ENCODE results near the gene NBAS.
A peak's percentile ranks its signal among the peaks of the same experiment; 100 is the strongest.

Gene NBAS

GRCh38 chr2:15588329-15588919, 27.3 kb upstream of the NBAS start:
- DNase-seq, result peak; percentile 59

- DNase-seq, result no peak
These were observed 23.8 kb upstream of the NBAS start for GRCh38 chr2:15584767-15585469.

GRCh38 chr2:15584316-15584715, 23.2 kb upstream of the NBAS start:
- DNase-seq, result no peak

- DNase-seq, result no peak
These were observed 22.7 kb upstream of the NBAS start for GRCh38 chr2:15583826-15584225.

GRCh38 chr2:15582710-15583357, 21.7 kb upstream of the NBAS start:
- no peak for DNase-seq

- DNase-seq, result no peak
These were observed 19.3 kb upstream of the NBAS start for GRCh38 chr2:15580451-15580850.

GRCh38 chr2:15579641-15580040, 18.5 kb upstream of the NBAS start:
- no peak for DNase-seq

- DNase-seq, result peak; percentile 52
These were observed 16.1 kb upstream of the NBAS start for GRCh38 chr2:15577071-15577735.

- DNase-seq, result no peak
These were observed 10.6 kb upstream of the NBAS start for GRCh38 chr2:15571729-15572128.

- DNase-seq, result no peak
These were observed 9.0 kb upstream of the NBAS start for GRCh38 chr2:15570104-15570503.

- DNase-seq, result no peak
These were observed 7.7 kb upstream of the NBAS start for GRCh38 chr2:15568874-15569273.

- no peak for DNase-seq
These were observed 5.8 kb upstream of the NBAS start for GRCh38 chr2:15566912-15567311.

- DNase-seq, result no peak
These were observed 5.0 kb upstream of the NBAS start for GRCh38 chr2:15565994-15566671.

GRCh38 chr2:15565392-15565791, 4.3 kb upstream of the NBAS start:
- DNase-seq, result no peak

- no peak for DNase-seq
These were observed 2.3 kb upstream of the NBAS start for GRCh38 chr2:15563227-15564100.

- DNase-seq, result no peak
These were observed 1.4 kb upstream of the NBAS start for GRCh38 chr2:15562354-15563031.

- DNase-seq, result peak; percentile 63
These were observed 625 bp upstream of the NBAS start for GRCh38 chr2:15561574-15562344.

- peak; percentile 42 for DNase-seq
These were observed 770 bp downstream of the NBAS start for GRCh38 chr2:15560140-15560987.

GRCh38 chr2:15559379-15560139, 1.6 kb downstream of the NBAS start:
- DNase-seq, result no peak
